HG03460 (cell line): ENCODE results near the gene SPRR2G.
"Not testable (repeated sequence)": the region's sequence is repeated elsewhere in the genome, so short reads cannot be mapped to it uniquely, and the experiment has no call there.

Experiments used
- ATAC-seq: cut with Tn5 transposase; IDR thresholded peaks from one replicate; pipeline ENCODE4 v1.9.1; 2021; ENCODE audit not compliant: unreplicated experiment

Gene SPRR2G

DNA sequence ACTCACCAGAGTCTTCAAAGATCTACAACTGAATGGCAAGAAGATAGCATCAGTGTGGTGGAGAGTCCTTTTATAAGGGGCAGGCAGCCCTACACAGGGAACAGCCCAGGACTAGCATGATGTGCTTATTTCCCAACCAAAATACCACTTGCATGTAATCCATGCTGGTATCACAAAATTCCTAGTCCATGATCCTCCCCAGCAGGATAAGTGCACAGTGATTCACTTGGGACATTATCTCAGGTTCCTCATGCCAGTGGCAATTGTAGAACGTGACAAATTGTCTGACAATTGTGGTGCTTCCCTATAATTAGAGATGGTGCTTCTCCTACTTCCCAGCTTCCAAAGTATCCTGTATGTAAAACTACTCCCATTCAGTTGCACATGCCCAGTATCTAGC, at the start of gene SPRR2G:
Gene SPRR2G, minus strand, starts transcription at position 45 of the 400 bp plus-strand sequence. CDS start 780 bp downstream, outside the sequence.
- no peak for ATAC-seq

DNA sequence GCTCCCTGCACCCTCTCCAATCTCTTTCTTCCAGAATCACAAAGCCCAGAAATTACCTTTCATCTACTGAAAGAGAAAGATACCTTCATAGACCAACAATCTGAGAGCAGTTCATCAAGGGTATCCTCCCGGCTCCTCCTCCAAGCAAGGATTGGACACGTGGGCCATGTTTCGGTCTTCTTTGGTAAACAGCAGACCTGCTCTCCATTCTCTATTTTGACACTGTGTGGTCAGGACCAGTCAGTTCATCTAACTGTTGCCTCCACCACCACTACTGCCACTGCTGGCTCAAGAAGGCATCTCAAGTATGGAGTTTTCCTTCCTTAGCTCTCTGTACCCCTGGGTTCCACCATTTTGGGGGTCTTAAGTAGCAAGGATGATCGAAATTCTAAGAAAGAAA, 44.5 kb upstream of the SPRR2G start:
- no peak for ATAC-seq

DNA sequence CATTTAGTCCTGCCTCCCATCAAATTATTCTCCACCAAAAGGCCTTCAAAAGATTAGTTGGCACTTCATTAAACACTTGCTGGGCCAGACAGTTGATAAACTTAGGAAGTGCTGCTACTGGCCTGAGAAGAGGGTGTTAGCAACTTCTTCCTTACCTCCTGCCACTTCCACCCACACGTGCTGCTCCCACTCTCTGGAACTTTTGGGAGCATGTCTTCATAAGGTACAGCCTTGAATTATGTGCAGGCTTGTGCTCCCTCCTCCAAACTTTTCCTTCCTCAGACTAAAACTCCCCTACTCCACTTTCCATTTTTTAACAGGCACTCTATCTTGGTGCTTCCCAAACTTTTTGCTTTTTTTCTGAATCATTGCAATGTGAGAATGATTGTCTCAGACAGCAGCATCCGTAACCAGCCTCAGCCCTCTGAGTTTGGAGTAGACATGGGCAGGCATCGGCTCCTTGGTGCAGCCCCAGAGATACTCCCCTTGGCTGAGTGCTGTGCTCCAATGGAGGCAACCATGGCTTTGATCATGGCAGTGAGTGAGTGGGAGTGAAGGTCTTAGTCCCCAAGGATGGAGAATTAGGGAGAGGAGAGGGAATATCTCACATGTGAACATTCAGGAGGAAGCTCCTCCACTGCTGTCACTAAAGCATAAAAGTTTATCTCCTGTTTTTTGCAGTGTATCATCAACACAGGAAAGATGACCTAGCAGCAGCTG, 43.8 kb upstream of the SPRR2G start:
- no peak for ATAC-seq

- no peak for ATAC-seq
These were observed 42.0 kb upstream of the SPRR2G start for GRCh38 chr1:153192697-153193096.

DNA sequence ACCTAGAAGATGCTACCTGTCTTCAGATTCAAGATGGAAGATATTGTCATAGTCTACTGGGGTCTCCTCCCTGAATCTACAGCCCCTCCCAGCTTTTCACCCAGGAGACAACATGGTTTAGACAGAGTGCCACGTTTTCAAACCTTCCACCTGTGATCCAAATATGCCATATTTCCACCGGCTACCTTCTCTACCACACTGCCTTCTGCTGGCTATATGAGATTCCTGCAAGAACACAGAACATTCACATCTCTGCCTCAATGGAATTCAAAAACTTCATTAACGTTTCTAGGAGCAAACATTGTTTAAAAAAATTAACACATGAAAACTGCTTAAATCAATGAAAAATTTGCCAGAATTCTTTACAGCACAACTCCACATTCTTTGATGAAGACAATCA, 39.7 kb upstream of the SPRR2G start:
- no peak for ATAC-seq

- ATAC-seq: not testable (repeated sequence)
These were observed 37.6 kb upstream of the SPRR2G start for GRCh38 chr1:153188301-153188700.

DNA sequence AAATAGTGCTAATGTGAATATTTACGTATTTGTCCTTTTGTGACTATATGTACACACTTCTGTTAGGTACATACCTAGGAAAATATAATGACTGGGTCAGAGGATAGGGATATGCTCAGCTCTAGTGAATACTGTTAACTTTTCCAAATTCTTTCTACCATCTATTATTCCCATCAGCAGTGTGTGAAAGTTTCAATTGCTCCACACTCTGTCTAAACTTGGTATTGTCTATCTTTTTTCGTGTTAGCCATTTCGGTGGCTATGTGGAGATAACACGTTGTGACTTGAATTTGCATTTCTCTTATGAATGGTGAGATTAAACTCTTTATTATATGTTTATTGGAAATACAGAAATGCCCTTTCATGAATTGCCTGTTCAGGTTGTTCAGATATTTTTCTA, 29.9 kb upstream of the SPRR2G start:
- no peak for ATAC-seq

DNA sequence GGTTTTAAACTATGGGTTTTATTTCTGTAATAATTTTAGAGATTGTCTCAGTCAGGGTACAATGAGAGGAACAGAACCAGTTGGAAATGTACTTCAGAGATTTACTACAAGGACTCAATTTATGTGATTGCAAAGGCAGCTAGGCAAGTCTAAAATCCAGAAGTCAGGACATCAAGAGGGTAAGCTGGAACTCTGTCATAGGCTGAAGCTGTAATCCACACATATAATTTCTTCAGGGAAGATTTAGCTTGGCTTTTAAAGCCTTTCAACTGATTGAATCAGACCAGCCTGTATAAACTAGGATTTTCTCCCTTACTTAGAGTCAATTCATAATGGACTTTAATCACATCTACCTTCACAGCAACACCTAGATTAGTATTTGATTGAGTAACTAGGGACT, 28.2 kb upstream of the SPRR2G start:
- ATAC-seq: no peak

DNA sequence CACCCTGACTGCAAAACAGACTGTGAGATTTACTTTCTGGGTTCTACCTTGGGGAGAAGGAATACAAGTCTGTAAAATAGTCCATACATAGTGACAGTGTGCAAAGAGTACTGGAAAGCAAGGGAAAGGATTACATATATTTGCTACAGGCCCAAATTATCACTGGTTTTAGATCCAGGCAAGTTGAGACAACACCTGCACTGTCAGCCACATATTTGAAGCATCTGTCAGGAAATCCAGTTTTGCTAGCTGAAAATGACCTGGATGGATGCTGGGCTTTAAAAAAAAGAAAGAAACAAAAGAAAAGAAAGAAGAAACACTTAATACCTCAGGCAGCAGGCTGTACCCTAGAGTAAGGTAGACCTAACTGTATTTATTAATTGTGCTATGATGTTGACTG, 23.9 kb upstream of the SPRR2G start:
- no peak for ATAC-seq

DNA sequence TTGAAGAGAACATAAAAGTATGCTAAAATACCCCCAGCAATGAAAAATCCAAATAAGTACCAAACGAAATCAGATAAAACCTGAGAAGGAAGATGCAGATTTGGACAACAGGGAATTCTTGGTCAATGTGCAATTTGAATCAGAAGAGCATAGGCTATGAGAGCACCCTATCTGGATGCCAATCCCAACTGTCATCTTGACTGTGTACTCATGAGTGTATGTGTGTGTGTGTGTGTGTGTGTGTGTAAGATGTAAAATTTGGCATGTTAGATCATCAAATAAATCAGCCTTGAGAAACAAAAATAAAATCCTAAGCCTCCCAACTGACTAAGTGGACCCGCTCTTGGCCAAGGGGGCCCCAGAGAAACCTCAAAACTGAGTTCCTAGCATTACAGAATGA, 18.0 kb upstream of the SPRR2G start:
- no peak for ATAC-seq

DNA sequence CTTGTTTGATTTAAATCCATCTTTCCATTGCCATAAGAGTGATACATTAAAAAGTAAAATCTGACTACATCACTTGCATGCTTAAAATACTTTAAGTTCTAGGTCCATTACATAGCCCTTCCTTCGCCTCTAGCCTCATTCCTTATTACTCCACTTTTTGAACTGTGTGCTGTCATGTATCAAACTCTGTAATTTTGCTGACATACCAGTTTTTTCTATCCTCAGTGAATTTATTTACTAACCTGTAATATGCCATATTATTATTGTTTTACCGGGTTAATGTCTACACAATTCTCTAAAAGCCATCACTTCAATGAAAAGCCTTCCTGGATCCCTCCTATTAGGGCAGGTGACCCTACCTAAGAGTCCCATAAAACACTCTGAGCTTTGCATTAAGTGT, 4.9 kb upstream of the SPRR2G start:
- ATAC-seq: no peak

DNA sequence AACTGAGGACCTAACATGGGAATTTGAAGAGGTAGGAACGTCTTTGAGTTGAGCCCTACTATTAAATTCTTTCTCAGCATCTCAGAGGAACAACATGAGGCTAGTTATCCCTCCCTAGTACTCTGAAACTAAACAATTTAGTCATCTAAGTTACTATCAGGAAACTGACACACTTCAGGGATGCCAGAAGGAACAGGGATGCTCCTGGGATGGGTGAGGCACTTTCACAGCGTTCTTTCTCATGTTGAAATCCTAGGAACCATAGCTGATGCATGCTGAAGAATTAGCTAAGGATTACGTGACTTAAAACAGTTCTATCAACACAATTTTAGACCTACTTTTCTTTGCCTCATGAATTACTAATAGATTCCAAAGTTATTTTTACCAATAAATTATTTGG, 1.8 kb upstream of the SPRR2G start:
- no peak for ATAC-seq

DNA sequence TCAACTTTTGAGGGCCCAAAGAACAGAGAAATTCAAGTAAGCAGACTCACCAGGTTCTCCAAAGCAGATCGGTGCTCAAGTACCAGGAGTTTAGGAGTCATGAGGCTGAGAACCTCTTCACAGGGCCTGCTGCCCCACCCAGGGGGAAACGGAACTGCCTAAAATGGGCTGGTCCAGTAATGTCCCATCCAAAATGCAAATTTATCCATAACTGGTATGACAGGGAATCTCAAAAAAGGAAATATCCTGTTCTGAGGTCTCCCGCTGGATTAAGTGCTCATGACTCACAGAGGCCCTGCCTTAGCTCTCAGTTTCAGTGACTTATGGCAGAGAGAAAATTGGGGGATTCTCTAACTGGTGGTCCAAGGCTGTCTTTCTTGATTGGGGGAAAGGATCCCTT, 9.3 kb downstream of the SPRR2G start:
- ATAC-seq: no peak

GRCh38 chr1:153140484-153140883, 10.2 kb downstream of the SPRR2G start:
- no peak for ATAC-seq

DNA sequence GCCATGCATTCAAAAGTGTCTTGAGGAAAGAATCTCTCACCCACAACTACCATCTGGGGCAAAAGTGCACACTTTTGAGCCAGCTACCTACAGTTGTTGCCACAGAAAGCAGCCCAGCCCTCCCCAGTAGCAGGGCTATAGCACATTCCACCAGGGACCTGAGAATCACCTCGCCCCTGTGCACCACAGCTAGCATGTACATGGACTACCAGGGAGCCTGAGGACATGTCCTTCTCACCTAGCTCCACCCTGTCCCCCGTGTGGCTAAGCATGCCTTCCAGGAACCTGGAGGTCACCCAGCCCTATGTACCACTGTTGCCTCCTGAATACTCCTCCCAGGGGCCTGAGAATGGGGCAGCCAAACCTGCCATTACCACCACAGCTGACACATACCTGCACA, 16.9 kb downstream of the SPRR2G start:
- ATAC-seq: no peak

DNA sequence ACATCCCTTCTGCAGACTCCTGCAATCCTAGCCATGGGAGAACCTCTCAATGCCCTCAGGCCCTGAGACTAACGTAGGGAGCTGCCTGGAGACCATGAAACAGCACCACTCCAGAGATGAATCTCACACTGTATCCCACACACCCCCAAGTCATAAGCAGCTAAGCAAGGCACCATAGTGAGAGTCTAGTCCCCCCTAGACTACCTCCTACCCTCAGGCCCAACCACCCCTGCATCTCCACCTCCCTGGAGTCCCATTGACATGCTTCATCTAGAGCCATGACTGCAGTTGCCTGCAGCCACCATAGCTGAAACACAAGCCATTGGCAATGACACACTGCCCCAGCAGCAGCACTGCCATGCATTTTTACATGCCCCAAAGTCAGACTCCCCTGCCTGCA, 17.4 kb downstream of the SPRR2G start:
- ATAC-seq: no peak

GRCh38 chr1:153128688-153129087, 22.0 kb downstream of the SPRR2G start:
- not testable (repeated sequence) for ATAC-seq

GRCh38 chr1:153127296-153127695, 23.4 kb downstream of the SPRR2G start:
- ATAC-seq: no peak

- ATAC-seq: no peak
These were observed 25.2 kb downstream of the SPRR2G start for GRCh38 chr1:153125536-153125935.

- ATAC-seq: not testable (repeated sequence)
These were observed 26.9 kb downstream of the SPRR2G start for GRCh38 chr1:153123793-153124192.

GRCh38 chr1:153122831-153123421, 27.8 kb downstream of the SPRR2G start:
- ATAC-seq: no peak

DNA sequence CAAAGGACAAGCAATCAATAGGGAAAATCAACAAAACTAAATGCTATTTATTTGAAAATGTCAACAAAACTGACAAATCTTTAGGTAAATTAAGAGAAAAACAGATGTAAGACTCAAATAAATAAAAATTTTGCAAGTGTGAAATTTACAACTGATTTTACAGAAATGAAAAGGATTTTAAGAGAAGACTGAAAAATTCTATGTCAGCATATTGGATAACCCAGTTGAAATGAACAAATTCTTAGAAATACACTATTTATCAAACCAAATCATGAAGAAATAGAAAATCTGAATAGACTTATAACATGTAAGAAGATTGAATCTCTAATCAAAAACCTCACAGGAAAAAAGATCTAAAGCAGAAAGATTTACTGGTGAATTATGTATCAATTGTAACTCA, 29.7 kb downstream of the SPRR2G start:
- ATAC-seq: no peak

DNA sequence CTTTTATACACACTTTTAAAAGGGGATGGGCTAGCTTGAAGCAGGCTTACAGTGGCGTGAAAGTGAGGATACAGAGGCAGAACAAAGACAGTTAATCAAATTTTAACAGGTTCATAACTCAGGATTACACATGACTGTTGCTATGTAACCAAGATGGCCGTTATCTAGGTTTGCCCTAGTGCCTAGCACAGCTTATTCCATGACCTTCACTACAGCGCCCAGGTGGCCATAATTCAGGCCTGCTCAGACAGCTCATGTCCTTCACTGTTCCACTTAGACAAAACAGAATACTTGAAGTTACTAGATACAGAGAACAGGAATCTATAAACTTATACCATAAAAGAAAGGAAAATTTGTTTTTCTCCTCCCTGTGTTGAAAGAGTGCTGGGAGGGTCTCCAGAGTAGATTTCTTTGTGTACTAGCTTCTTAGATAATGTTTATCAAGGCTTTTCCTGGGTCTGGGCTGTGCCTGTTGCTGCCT, 31.2 kb downstream of the SPRR2G start:
- no peak for ATAC-seq
